ENCODE measurements around the gene GRIP1. TPM values are rescaled to one million over a fixed set of nuclear protein-coding genes. Genes with fewer than 3 reads are reported as not detected.
A peak's percentile ranks its signal among the peaks of the same experiment; 100 is the strongest.

GRIP1 gene, protein sequence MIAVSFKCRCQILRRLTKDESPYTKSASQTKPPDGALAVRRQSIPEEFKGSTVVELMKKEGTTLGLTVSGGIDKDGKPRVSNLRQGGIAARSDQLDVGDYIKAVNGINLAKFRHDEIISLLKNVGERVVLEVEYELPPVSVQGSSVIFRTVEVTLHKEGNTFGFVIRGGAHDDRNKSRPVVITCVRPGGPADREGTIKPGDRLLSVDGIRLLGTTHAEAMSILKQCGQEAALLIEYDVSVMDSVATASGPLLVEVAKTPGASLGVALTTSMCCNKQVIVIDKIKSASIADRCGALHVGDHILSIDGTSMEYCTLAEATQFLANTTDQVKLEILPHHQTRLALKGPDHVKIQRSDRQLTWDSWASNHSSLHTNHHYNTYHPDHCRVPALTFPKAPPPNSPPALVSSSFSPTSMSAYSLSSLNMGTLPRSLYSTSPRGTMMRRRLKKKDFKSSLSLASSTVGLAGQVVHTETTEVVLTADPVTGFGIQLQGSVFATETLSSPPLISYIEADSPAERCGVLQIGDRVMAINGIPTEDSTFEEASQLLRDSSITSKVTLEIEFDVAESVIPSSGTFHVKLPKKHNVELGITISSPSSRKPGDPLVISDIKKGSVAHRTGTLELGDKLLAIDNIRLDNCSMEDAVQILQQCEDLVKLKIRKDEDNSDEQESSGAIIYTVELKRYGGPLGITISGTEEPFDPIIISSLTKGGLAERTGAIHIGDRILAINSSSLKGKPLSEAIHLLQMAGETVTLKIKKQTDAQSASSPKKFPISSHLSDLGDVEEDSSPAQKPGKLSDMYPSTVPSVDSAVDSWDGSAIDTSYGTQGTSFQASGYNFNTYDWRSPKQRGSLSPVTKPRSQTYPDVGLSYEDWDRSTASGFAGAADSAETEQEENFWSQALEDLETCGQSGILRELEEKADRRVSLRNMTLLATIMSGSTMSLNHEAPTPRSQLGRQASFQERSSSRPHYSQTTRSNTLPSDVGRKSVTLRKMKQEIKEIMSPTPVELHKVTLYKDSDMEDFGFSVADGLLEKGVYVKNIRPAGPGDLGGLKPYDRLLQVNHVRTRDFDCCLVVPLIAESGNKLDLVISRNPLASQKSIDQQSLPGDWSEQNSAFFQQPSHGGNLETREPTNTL
- polyA plus RNA-seq (2012; ENCODE audit: missing spikeins), result 0.13 TPM

DNA sequence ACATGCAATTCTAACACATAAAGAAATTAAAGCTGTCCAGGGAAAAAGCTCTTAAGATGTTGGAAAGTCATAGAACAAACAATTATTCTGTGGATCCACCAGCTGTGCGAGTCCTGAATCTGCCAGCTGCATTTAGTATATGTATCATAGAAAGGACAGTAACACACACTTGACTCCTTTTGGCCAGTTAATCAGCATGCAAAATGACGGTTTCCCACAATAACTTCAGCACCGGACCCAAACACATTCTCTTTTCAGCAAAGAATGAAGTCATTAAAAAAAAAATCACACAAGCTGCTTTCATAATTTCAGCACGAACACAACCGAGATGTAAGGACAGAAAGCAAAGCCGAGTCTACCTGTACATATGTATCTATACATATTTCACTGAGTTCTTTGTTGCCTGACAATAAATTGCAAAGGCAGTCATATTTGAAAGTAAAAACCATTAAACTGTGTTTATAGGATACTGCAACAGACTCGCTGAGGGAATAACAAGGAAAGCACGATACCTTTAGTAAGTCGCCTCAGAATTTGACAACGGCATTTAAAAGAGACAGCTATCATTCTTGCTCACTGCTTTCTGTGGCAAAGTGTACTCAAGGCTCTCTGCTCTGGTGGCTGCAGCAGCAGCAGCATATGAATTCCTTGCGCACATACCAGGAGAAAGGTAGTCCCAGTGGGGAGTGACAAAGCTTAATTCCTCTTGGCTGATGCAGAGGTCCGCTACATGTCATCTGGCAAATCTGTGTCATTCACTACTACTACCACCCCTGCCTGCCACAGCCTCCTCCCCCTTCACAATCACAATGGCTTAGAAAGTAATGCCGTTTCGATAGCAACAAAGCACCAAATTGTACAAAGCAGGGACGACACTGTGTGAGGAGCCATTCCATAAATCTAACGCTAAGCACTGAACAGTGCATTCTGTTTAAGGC lies at the start of gene GRIP1:
GRIP1 (minus strand) TSS at position 739 of the 938 bp plus-strand sequence; CDS start at position 567, 172 bp downstream.
- DNase-seq (ENCODE audit: insufficient read length) (no peak), FAIRE-seq (no peak)
- TF ChIP-seq POLR2A (IDR thresholded peaks at IDR 0.05; ENCODE audit: low read depth, low read length) (no peak), TAF1 (IDR thresholded peaks at IDR 0.05; ENCODE audit: borderline replicate concordance, low read depth, low read length) (no peak), POLR2AphosphoS5 (IDR thresholded peaks at IDR 0.05; ENCODE audit: low read depth, low read length) (no peak)

DNA sequence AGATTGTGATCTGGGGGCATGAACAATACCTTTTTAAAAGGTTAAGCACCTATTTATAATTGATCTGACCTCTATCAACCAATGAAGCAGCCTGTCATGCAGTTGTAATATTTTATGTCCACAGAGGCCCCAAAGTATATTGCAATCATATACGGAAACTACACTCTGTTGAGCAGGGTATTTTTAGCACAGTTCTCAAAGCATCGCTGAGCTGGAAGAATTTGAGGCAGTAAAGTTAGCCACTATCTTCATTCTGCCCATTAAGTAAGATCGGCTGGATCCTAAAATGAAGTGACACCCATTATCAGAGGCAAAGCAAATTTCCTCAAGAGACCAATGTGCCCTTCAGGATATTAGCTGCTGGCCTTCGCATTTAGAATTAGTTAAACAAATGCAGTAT lies 47.7 kb upstream of the GRIP1 start:
- FAIRE-seq (peak; percentile 17), DNase-seq (ENCODE audit: insufficient read length) (no peak)
- TF ChIP-seq TAF1 (IDR thresholded peaks at IDR 0.05; ENCODE audit: borderline replicate concordance, low read depth, low read length), result no peak
- no peak for TF ChIP-seq POLR2A (IDR thresholded peaks at IDR 0.05; ENCODE audit: low read depth, low read length)
- no peak for TF ChIP-seq POLR2AphosphoS5 (IDR thresholded peaks at IDR 0.05; ENCODE audit: low read depth, low read length)

DNA sequence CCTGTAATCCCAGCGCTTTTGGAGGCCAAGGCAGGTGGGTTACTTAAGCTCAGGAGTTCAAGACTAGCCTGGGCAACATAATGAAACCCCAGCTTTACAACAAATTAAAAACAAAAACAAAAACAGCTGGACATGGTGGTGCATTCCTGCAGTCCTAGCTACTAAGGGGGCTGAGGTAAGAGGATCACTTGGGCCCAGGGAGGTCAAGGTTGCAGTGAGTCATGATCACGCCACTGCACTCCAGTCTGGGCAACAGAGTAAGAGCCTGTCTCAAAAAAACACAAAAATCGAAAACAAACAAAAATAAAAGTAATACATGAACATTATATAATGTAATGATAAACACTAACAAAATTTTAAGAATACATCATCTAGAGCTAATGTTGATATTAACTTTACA lies 46.2 kb upstream of the GRIP1 start:
- no peak for FAIRE-seq
- DNase-seq (ENCODE audit: insufficient read length), result no peak
- TF ChIP-seq POLR2A (IDR thresholded peaks at IDR 0.05; ENCODE audit: low read depth, low read length) (no peak), TAF1 (IDR thresholded peaks at IDR 0.05; ENCODE audit: borderline replicate concordance, low read depth, low read length) (no peak), POLR2AphosphoS5 (IDR thresholded peaks at IDR 0.05; ENCODE audit: low read depth, low read length) (no peak)

DNA sequence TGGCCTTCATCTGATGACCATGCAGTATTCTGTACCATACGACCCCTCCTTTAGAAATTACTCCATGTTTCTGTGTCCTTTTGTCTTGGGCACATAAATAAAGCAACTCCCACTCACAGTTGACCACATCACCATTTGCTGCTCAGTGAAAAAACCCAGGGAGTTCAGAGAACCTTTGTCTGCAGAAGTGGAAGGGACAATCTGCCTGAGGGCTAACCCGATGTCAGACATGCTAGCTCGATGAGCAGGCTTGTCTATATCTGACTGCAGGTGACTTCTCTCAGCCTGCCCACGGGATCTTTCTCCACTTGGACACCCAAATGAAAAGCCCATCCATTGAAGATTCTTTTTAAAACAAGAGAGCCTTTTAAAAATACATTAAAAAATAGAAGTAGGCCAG lies 45.7 kb upstream of the GRIP1 start:
- TF ChIP-seq POLR2AphosphoS5 (IDR thresholded peaks at IDR 0.05; ENCODE audit: low read depth, low read length) (no peak), POLR2A (IDR thresholded peaks at IDR 0.05; ENCODE audit: low read depth, low read length) (no peak), TAF1 (IDR thresholded peaks at IDR 0.05; ENCODE audit: borderline replicate concordance, low read depth, low read length) (no peak)
- no peak for FAIRE-seq
- DNase-seq (ENCODE audit: insufficient read length), result no peak

DNA sequence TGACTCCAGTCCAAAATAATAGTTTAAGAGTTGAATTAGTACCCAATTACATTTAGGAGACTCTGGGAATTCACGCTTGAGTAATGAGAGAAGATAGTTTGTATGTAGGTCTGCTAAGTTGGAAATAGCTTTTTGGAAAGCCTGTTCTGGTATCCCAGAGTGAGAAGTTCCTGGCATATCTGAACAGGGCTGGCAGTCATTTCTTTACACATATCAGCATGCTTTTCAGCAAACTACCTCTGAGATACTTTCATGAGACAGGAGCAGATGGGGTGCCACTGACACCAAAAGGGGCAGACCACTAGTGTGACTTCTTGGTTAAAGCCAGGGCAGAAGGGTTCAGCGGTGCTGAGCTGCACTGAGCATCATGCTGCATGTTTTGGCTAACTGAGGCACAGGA lies 45.1 kb upstream of the GRIP1 start:
- TF ChIP-seq POLR2AphosphoS5 (IDR thresholded peaks at IDR 0.05; ENCODE audit: low read depth, low read length) (no peak), POLR2A (IDR thresholded peaks at IDR 0.05; ENCODE audit: low read depth, low read length) (no peak), TAF1 (IDR thresholded peaks at IDR 0.05; ENCODE audit: borderline replicate concordance, low read depth, low read length) (no peak)
- FAIRE-seq (no peak), DNase-seq (ENCODE audit: insufficient read length) (no peak)

DNA sequence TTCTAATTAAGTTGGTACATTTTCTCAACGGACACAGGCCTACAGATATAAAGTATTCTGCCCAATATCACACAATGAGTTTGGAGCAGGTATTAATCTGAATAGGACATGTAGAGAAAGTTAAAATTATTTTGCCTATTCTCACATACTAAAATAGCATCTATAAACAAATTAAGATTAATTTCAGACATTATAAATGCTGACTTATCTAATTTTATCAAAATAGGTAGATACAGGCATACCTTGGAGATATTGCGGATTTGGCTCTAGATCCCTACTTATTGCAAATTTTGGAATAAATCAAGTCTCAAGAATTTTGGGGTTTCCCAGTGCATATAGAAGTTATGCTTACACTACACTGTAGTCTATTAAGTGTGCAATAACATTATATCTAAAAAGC lies 41.0 kb upstream of the GRIP1 start:
- DNase-seq (ENCODE audit: insufficient read length), result no peak
- TF ChIP-seq TAF1 (IDR thresholded peaks at IDR 0.05; ENCODE audit: borderline replicate concordance, low read depth, low read length) (no peak), POLR2AphosphoS5 (IDR thresholded peaks at IDR 0.05; ENCODE audit: low read depth, low read length) (no peak), POLR2A (IDR thresholded peaks at IDR 0.05; ENCODE audit: low read depth, low read length) (no peak)
- FAIRE-seq, result no peak

DNA sequence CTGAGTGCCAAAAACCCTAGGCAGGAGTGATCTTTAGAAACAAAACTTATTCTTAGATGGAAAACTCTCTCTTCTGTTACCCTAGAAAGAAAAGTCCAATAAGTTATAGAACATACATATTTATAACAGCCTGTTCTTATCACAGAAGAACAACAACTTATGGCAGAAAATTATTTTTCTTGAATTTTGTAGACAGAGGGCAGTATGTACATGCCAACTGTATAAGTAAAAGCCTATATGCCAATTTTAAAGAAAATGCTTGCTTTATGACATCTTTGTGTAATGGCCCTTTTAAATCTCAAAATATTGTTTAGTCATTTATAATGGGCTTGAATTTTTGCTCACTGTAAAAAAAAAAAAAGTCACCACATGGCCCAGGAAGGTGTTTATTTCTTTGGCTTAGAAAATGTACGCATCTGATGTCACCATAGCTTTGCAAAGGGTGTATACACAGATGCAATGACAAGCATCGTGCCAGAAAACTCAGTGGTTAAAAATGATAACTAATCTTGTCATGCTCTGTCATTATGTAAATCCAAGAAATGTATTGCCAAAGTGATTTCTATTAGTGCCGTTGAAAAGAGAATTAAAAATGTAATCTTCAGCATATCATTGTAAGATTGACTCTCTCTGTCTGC lies 38.3 kb upstream of the GRIP1 start:
- FAIRE-seq, result no peak
- no peak for TF ChIP-seq TAF1 (IDR thresholded peaks at IDR 0.05; ENCODE audit: borderline replicate concordance, low read depth, low read length)
- no peak for TF ChIP-seq POLR2A (IDR thresholded peaks at IDR 0.05; ENCODE audit: low read depth, low read length)
- no peak for TF ChIP-seq POLR2AphosphoS5 (IDR thresholded peaks at IDR 0.05; ENCODE audit: low read depth, low read length)
- DNase-seq (ENCODE audit: insufficient read length), result no peak

DNA sequence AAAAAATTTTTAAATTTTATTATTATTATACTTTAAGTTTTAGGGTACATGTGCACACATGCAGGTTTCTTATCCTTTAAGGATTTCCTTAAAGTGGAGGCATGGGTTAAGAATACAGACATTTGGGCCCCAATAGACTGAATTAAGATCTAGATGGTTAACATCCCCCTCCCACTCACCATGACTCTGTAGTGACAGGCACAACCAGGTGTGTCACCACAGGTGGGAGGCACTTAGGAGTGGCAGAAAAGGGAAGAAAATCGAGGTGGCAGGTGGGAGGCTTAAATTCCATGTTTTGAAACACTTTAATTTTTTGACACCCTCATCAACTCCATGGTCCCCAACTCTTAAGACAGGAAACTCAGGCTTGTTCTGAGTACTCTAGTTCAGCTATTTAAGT lies 37.6 kb upstream of the GRIP1 start:
- TF ChIP-seq POLR2A (IDR thresholded peaks at IDR 0.05; ENCODE audit: low read depth, low read length), result no peak
- no peak for TF ChIP-seq POLR2AphosphoS5 (IDR thresholded peaks at IDR 0.05; ENCODE audit: low read depth, low read length)
- no peak for TF ChIP-seq TAF1 (IDR thresholded peaks at IDR 0.05; ENCODE audit: borderline replicate concordance, low read depth, low read length)
- DNase-seq (ENCODE audit: insufficient read length) (no peak), FAIRE-seq (no peak)

DNA sequence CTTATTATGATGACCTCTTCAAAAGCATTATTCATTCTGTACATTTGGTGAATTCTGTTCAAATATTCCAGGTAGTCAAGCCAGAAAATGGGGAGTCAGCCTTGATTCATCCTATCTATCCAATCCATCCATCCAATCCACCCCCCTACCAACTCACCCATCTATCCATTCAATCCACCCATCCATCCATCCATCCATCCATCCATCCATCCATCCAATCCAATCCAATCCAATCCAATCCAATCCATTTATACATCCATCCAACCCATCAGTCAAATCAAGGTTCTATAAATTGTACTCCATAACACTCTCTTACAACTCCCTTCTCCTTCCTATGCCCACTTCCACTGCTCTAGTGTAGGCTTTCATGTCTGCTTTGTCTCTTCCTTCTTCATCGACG lies 35.8 kb upstream of the GRIP1 start:
- TF ChIP-seq TAF1 (IDR thresholded peaks at IDR 0.05; ENCODE audit: borderline replicate concordance, low read depth, low read length) (no peak), POLR2A (IDR thresholded peaks at IDR 0.05; ENCODE audit: low read depth, low read length) (no peak), POLR2AphosphoS5 (IDR thresholded peaks at IDR 0.05; ENCODE audit: low read depth, low read length) (no peak)
- DNase-seq (ENCODE audit: insufficient read length) (no peak), FAIRE-seq (no peak)

DNA sequence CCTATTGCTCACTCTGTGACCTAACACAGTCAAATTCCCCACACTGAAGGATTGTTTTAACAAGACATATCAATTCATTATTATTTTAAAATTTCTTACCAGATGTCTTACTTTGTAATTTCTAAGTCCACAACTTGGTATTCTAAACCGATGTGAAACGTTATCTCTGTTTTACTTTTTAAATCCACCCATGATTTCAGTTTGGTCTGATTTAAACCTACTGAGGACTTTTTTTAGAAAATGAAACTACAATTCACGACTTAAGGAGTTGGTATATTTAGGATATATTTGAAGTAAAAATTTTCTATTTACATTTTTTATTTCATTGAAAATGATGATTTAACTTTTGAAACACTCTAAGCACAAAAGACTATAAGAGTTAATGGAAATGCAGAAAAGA lies 35.1 kb upstream of the GRIP1 start:
- DNase-seq (ENCODE audit: insufficient read length), result no peak
- no peak for FAIRE-seq
- TF ChIP-seq POLR2AphosphoS5 (IDR thresholded peaks at IDR 0.05; ENCODE audit: low read depth, low read length), result no peak
